IMR-90 (cell line): Measurements from ENCODE around the gene NOVA2. TPM values are rescaled to one million over a fixed set of nuclear protein-coding genes. Genes with fewer than 3 reads are reported as not detected.

Experiments
- ATAC-seq: fragments of 200-7000 bp; cut with Tn5 transposase; 2 replicates; pipeline ENCODE4 v1.9.1; 2020; ENCODE audit warnings: low read depth, mild to moderate bottlenecking, moderate library complexity
- BruUV-seq: library from RNA; stranded (reverse); fragments of 400-500 nt; replicated peaks from 2 replicates; lab custom pipeline; 2021; lab: Mats Ljungman, UMichigan
- CTCF ChIA-PET: fragments of 300-600 bp; formaldehyde crosslinking; extraction: SDS; loops from one replicate; lab custom pipeline; 2021; ENCODE audit warnings: antibody characterized with exemption; lab: Yijun Ruan, JAX
- POLR2A ChIA-PET: fragments of 300-600 bp; sonication (Branson Sonifier 250); formaldehyde crosslinking; loops from one replicate; lab custom pipeline; 2022; ENCODE audit warnings: antibody characterized with exemption; ENCODE audit not compliant: unreplicated experiment; lab: Charles Lee
- DNase-seq: peaks from one replicate; pipeline ENCODE4 v3.0.0; 2013
- H2AFZ ChIP-seq: replicated peaks from 2 replicates; pipeline ENCODE3; 2013; ENCODE audit warnings: low read length, mild to moderate bottlenecking; ENCODE audit not compliant: poor library complexity
- H2AK5ac ChIP-seq: 2 replicates; pipeline ENCODE4 v1.6.1; 2013; ENCODE audit warnings: low read depth, low read length, inconsistent platforms
- H2AK9ac ChIP-seq: replicated peaks from 2 replicates; pipeline ENCODE3; 2013; ENCODE audit warnings: mild to moderate bottlenecking, low read depth, low read length, moderate library complexity; ENCODE audit not compliant: poor library complexity
- H2BK120ac ChIP-seq: 2 replicates; pipeline ENCODE4 v1.6.1; 2013; ENCODE audit warnings: low read depth, low read length, inconsistent platforms
- H2BK15ac ChIP-seq: 3 replicates; pipeline ENCODE4 v1.6.1; 2013; ENCODE audit warnings: low read depth, low read length, inconsistent platforms
- H2BK20ac ChIP-seq: 2 replicates; pipeline ENCODE4 v1.6.1; 2013; ENCODE audit warnings: low read depth, mild to moderate bottlenecking, inconsistent platforms, low read length, moderate library complexity
- H2BK5ac ChIP-seq: 2 replicates; pipeline ENCODE4 v1.6.1; 2013; ENCODE audit warnings: mild to moderate bottlenecking, low read depth, low read length, inconsistent platforms; ENCODE audit not compliant: poor library complexity, severe bottlenecking
- H3K14ac ChIP-seq: replicated peaks from 2 replicates; pipeline ENCODE4 v1.6.1; 2013; ENCODE audit warnings: low read depth, low read length, inconsistent platforms
- H3K18ac ChIP-seq: 2 replicates; pipeline ENCODE4 v1.6.1; 2013; ENCODE audit warnings: low read depth, low read length, control low read depth
- H3K23ac ChIP-seq: 2 replicates; pipeline ENCODE4 v1.6.1; 2013; ENCODE audit warnings: low read depth, low read length, inconsistent platforms
- H3K27ac ChIP-seq: 2 replicates; pipeline ENCODE4 v1.5.1; 2013; ENCODE audit warnings: mild to moderate bottlenecking, control low read depth, low read length; ENCODE audit not compliant: insufficient read depth
- H3K27me3 ChIP-seq: 2 replicates; pipeline ENCODE4 v1.6.1; 2013; ENCODE audit warnings: low read length; ENCODE audit not compliant: control insufficient read depth, insufficient read depth
- H3K36me3 ChIP-seq: 2 replicates; pipeline ENCODE4 v1.6.1; 2013; ENCODE audit warnings: low read length, mixed read lengths; ENCODE audit not compliant: control insufficient read depth, insufficient read depth
- H3K4ac ChIP-seq: 2 replicates; pipeline ENCODE4 v1.6.1; 2013; ENCODE audit warnings: low read depth, low read length, inconsistent platforms
- H3K4me1 ChIP-seq: 2 replicates; pipeline ENCODE4 v1.6.1; 2013; ENCODE audit warnings: low read length, mixed read lengths; ENCODE audit not compliant: control insufficient read depth, insufficient read depth
- H3K4me2 ChIP-seq: 2 replicates; pipeline ENCODE4 v1.6.1; 2013; ENCODE audit warnings: low read depth, mild to moderate bottlenecking, control low read depth, low read length, moderate library complexity
- H3K4me3 ChIP-seq: 2 replicates; pipeline ENCODE4 v1.5.1; 2013; ENCODE audit warnings: low read depth, mild to moderate bottlenecking, control low read depth, low read length, moderate library complexity; ENCODE audit not compliant: insufficient read depth
- H3K56ac ChIP-seq: 2 replicates; pipeline ENCODE4 v1.6.1; 2013; ENCODE audit warnings: low read length, inconsistent platforms; ENCODE audit not compliant: insufficient read depth; ENCODE audit errors: extremely low read depth
- H3K79me1 ChIP-seq, 2 experiments: 2 replicates each; pipeline ENCODE4 v1.6.1; 2013; ENCODE audit warnings: low read length in 2 of 2, inconsistent platforms in 1 of 2, low read depth in 1 of 2
- H3K9ac ChIP-seq: 2 replicates; pipeline ENCODE4 v1.6.1; 2013; ENCODE audit warnings: low read depth, low read length, control low read depth
- H3K9me1 ChIP-seq: 2 replicates; pipeline ENCODE4 v1.6.1; 2013; ENCODE audit warnings: low read length, inconsistent platforms; ENCODE audit not compliant: insufficient read depth
- H3K9me3 ChIP-seq: 2 replicates; pipeline ENCODE4 v1.6.1; 2013; ENCODE audit warnings: low read length; ENCODE audit not compliant: control insufficient read depth, insufficient read depth
- H4K20me1 ChIP-seq: 2 replicates; pipeline ENCODE4 v1.6.1; 2013; ENCODE audit warnings: low read length, inconsistent platforms; ENCODE audit not compliant: insufficient read depth
- H4K5ac ChIP-seq: 2 replicates; pipeline ENCODE4 v1.6.1; 2013; ENCODE audit warnings: mild to moderate bottlenecking, low read depth, low read length, control low read depth
- H4K8ac ChIP-seq, 2 experiments: 2 replicates each; pipeline ENCODE4 v1.6.1; 2013; ENCODE audit warnings: low read depth in 2 of 2, low read length in 2 of 2, control low read depth in 1 of 2, inconsistent platforms in 1 of 2
- H4K91ac ChIP-seq: 2 replicates; pipeline ENCODE4 v1.6.1; 2013; ENCODE audit warnings: low read depth, low read length, inconsistent platforms; ENCODE audit not compliant: insufficient read depth
- MAFK ChIP-seq: IDR thresholded peaks from 2 replicates; pipeline ENCODE4 v1.6.1; 2012; ENCODE audit warnings: low read depth, low read length, improper control_type of control experiment
- POLR2A ChIP-seq: IDR thresholded peaks from 2 replicates; pipeline ENCODE4 v1.6.1; 2012; ENCODE audit warnings: mild to moderate bottlenecking, low read depth, low read length
- RCOR1 ChIP-seq: IDR thresholded peaks from 2 replicates; pipeline ENCODE4 v1.6.1; 2012; ENCODE audit warnings: mild to moderate bottlenecking, low read length, improper control_type of control experiment; ENCODE audit not compliant: insufficient replicate concordance
- WGBS, 2 experiments: methylation state at CpG; one replicate each; pipeline versions ENCODE4 v1.1.5 to v1.1.7; 2013; ENCODE audit warnings: missing lambda C conversion rate in 2 of 2; ENCODE audit not compliant: insufficient read length in 1 of 2; ENCODE audit errors: extremely low coverage in 2 of 2; 5-methylcytosine and 5-hydroxymethylcytosine counted together
- dilution Hi-C: fragments of 300-500 bp; cut with HindIII; formaldehyde crosslinking; loops from one replicate; pipeline ENCODE4 v1.14.3; 2018; ENCODE audit warnings: low sequenced_read_pairs; ENCODE audit not compliant: unreplicated experiment
- in situ Hi-C: fragments of 300-500 bp; cut with MboI; formaldehyde crosslinking; loops from 3 replicates; pipeline ENCODE4 v1.14.3; 2019; ENCODE audit warnings: low sequenced_read_pairs, inconsistent platforms, mixed read lengths
- intact Hi-C: fragments of 100-400 bp; cut with micrococcal nuclease; formaldehyde crosslinking; loops from 2 replicates; pipeline ENCODE4 v1.10.0; 2022
- polyA plus RNA-seq, 3 experiments: library from polyadenylated mRNA; depleted of rRNA; stranded (reverse); fragments of >200 nt; gene quantifications; 2 replicates each; pipeline ENCODE4 v1.2.3, GENCODE V29; 2012; ENCODE audit warnings: low replicate concordance in 1 of 3
- total RNA-seq: library from RNA; depleted of rRNA; stranded (reverse); fragments of >200 nt; gene quantifications from 2 replicates; pipeline ENCODE4 v1.2.3, GENCODE V29; 2012

NOVA2 gene
- total and polyA plus RNA-seq, 2 of the 4 experiments (the other 2 are of a cell fraction) = 0.03 TPM; not detected in 1

GRCh38 chr19:45919678-45920077 is 54.0 kb downstream of the NOVA2 start:
- Histone ChIP-seq H2AFZ (no peak overlapping the region), H2BK20ac (no peak overlapping the region), H4K8ac (no peak overlapping the region), H2BK5ac (no peak overlapping the region), H2AK5ac (no peak overlapping the region), H4K91ac (no peak overlapping the region), H3K4me2 (no peak overlapping the region), H3K23ac (no peak overlapping the region), H2AK9ac (no peak overlapping the region), H3K36me3 (no peaks in the 10 kb centered on the region), H3K4ac (no peak overlapping the region), H3K14ac (no peak overlapping the region), H3K79me1 (no peaks in the 10 kb centered on the region), H3K27me3 (peaks cover 28% of the 10 kb centered on the region), H3K18ac (no peak overlapping the region), H3K9me3 (no peaks in the 10 kb centered on the region), H2BK120ac (no peak overlapping the region), H3K4me1 (no peaks in the 10 kb centered on the region), H4K5ac (no peak overlapping the region), H3K9me1 (no peaks in the 10 kb centered on the region), H4K20me1 (no peaks in the 10 kb centered on the region), H3K9ac (no peak overlapping the region), H3K4me3 (no peak overlapping the region), H3K27ac (no peak overlapping the region), H2BK15ac (no peak overlapping the region), H3K56ac (no peak overlapping the region)
- 50% methylated on average over 2 of the region's 7 CpGs; no CpG with 5 or more reads in 1 of the 2 experiments for WGBS, 2 experiments
- BruUV-seq = no TSS peak
- intact Hi-C loops = loop anchor here (10.0 kb wide), 1 partner anchor 75 kb away; the partner anchor contains the start of gene CCDC61
- in situ Hi-C loops = no loop called here
- no peak for TF ChIP-seq RCOR1
- no peak for TF ChIP-seq POLR2A
- TF ChIP-seq MAFK = no peak
- CTCF ChIA-PET = no interaction called here
- POLR2A ChIA-PET = no interaction called here
- DNase-seq (no peak), ATAC-seq (no peak)
- dilution Hi-C loops = no loop called here
